C4-2B (cell line): ENCODE data around the gene MSTN.

Experiments
- ZFX ChIP-seq: fragments of 450-650 bp; IDR thresholded peaks from 2 replicates; pipeline ENCODE4 v1.6.1; 2017
- TF ChIP-seq, protein P1 (sequence below): fragments of 450-650 bp; conservative IDR thresholded peaks from 2 replicates; pipeline ENCODE4 v1.5.1; 2017; ENCODE audit warnings: mild to moderate bottlenecking

DNA sequence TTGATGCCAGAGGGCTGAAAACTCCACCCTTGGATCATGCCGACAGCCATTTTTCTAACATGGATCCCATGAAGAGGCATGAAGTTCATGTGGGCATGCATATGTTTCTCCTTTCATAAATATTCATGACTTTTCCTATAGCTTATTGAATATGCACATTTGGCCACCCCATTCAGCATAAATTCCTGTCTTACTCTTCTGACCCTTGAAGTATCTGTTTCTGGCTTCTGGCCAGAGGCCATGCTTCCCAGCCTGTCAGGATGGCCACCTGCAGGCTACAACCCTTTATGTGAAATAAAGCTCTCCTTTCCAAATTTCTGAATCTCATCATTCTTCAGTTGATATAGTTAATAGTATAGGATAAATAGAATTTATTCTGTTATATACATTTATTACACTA, 19.6 kb upstream of the MSTN start:
- TF ChIP-seq, protein P1, sequence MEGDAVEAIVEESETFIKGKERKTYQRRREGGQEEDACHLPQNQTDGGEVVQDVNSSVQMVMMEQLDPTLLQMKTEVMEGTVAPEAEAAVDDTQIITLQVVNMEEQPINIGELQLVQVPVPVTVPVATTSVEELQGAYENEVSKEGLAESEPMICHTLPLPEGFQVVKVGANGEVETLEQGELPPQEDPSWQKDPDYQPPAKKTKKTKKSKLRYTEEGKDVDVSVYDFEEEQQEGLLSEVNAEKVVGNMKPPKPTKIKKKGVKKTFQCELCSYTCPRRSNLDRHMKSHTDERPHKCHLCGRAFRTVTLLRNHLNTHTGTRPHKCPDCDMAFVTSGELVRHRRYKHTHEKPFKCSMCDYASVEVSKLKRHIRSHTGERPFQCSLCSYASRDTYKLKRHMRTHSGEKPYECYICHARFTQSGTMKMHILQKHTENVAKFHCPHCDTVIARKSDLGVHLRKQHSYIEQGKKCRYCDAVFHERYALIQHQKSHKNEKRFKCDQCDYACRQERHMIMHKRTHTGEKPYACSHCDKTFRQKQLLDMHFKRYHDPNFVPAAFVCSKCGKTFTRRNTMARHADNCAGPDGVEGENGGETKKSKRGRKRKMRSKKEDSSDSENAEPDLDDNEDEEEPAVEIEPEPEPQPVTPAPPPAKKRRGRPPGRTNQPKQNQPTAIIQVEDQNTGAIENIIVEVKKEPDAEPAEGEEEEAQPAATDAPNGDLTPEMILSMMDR: no peak
- no peak for TF ChIP-seq ZFX
